ENCODE data around the gene PRDM16. TPM values are rescaled to one million over a fixed set of nuclear protein-coding genes. Genes with fewer than 3 reads are reported as not detected.
"Not testable (repeated sequence)": the region's sequence is repeated elsewhere in the genome, so short reads cannot be mapped to it uniquely, and the experiment has no call there.

Gene PRDM16
- total RNA-seq, 1 experiment from 2014 or later, result 0.97 TPM

GRCh38 chr1:3226191-3226590 lies 157.2 kb downstream of the PRDM16 start:
- no peak for DNase-seq (ENCODE audit: low spot score)

- DNase-seq (ENCODE audit: low spot score), result no peak
Observed at GRCh38 chr1:3226701-3227350, 157.8 kb downstream of the PRDM16 start.

DNA sequence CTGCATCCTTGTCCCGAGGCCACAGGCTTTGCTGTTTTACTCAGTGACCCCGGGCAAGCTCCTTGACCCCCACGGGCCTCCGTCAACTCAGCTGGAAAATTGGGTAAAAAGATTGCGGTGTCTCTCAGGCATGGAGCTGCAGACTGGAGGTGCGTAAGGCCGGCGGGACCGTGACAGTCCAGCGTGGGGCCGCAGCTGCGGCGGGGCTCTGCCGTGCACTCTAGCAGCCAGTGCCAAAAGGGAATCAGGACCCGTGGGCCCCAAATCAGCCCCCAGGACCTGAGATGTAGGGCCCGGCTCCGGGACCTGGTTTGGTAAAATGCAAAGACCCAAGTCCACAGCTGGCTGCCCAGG lies 158.3 kb downstream of the PRDM16 start:
- DNase-seq (ENCODE audit: low spot score), result no peak

- no peak for DNase-seq (ENCODE audit: low spot score)
Observed at GRCh38 chr1:3227893-3228292, 158.9 kb downstream of the PRDM16 start.

- DNase-seq (ENCODE audit: low spot score), result no peak
Observed at GRCh38 chr1:3229081-3229725, 160.2 kb downstream of the PRDM16 start.

GRCh38 chr1:3230553-3230952 lies 161.6 kb downstream of the PRDM16 start:
- DNase-seq (ENCODE audit: low spot score), result no peak

- no peak for DNase-seq (ENCODE audit: low spot score)
Observed at GRCh38 chr1:3231245-3231644, 162.2 kb downstream of the PRDM16 start.

GRCh38 chr1:3231826-3232225 lies 162.8 kb downstream of the PRDM16 start:
- DNase-seq (ENCODE audit: low spot score), result no peak

DNA sequence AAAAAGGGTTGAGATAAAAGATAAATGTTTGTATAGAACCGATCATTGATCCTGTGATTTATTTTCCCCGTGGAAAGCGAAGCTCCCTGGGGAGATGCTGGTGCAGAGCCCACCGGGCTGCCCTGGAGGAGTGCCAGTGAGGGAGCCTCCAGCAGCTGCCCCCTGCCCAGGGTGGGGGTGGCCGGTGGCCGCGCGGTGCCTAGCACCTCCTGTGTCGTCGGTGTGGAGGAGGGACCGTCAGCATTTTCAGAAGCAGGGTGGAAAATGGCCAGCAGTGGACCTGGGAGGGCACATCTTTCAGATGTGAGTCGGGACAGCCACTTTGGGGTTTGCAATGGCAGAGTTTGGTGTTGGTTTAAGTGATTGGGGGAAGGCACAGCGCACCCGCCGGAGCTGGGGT lies 164.0 kb downstream of the PRDM16 start:
- DNase-seq (ENCODE audit: low spot score), result no peak

DNA sequence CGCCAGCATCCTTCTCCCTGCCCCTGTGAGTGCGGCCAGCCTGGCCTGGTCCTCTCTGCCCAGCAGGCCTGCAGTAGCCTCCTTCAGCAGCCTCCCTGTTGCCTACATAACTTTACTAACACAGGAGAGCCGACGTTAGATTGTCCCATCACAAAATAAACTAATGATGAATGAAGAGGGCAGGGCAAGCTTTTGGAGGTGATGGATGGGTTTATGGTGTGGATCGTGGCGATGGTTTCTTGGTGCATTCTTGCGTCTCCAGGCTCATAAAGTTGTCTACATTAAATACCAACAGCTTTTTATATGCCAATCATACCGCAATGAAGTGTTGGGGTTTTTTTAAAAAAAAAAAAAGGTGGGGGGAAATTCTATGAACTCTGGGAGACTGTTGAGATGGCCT lies 164.5 kb downstream of the PRDM16 start:
- no peak for DNase-seq (ENCODE audit: low spot score)

DNA sequence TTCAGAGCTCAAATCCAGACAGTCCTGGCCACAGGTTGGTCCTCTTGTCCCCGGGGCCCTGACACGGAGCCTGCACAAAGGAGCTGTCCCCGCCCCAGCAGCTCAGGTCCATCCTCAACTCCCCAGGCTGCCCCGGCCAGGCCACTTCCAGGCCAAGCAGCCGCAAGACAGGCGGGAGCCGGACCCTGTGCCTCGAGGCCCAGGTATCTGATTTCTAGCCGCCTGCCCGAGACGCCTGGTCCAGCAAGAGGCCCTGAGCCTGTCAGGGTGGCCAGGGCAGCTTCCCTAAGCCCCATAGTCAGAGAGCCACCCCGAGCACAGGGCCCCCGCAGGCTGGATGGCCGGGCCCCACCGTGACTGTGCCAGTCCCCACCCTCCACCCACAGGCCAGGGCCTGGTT lies 165.3 kb downstream of the PRDM16 start:
- DNase-seq (ENCODE audit: low spot score), result no peak

DNA sequence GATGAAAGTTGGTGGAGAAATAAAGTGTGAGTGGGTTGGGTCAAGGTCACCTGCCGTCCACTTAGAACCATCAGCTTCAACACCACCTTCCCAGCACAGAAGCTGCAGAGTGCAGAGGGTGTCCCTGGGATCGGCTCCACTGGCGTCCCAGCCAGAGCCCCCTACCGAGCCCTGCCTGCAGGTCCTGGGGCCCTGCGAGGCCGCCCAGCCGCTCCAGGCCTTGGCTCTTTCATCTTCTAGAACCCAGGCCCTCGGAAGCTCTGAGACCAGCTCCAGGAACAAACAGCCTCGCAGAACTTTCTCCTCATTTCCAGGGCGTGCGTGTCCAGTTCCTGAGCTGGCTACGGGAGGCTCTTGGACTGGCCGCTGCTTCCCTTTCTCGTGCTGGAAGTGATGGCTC lies 166.0 kb downstream of the PRDM16 start:
- no peak for DNase-seq (ENCODE audit: low spot score)

GRCh38 chr1:3235496-3235895 lies 166.5 kb downstream of the PRDM16 start:
- no peak for DNase-seq (ENCODE audit: low spot score)

- no peak for DNase-seq (ENCODE audit: low spot score)
Observed at GRCh38 chr1:3236361-3236760, 167.4 kb downstream of the PRDM16 start.

DNA sequence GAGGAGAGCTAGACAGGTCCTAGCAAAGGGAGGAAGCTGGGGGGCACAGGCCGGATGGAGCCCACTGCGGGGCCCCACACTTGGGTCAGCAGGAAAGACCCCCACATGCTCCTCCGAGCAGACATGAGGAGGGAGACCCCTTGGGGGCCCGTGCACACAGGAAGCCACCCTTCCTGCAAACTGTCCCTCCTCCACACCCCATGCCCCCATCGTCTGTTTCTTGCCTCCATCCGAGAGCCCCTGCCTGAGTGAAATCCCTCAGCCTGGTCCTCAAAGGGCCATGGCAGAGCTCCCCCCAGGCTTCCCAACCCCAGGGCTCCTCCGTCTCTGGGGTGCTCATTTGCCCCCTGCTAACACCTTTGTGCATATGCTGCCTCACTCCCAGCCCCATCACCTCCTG lies 168.0 kb downstream of the PRDM16 start:
- DNase-seq (ENCODE audit: low spot score), result no peak

DNA sequence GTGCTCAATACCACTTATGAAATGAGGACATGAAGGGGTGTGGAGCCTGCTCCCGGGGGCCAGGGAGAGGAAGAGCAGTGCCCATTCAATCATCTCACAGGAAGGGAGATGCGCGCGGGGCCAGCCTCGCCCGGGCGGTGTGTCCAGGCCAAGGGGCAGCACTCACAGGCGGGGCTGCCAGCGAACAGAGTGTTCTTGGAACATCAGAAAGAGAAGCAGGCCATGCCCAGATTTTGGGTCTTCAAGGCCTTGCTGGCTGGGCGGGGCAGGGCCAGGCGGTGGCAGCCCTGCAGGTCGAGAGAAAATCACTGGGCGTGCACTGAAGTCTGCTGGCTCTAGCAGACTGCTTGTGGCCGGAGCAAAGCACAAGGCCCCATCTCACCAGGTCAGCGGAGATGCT lies 168.6 kb downstream of the PRDM16 start:
- DNase-seq (ENCODE audit: low spot score), result no peak

DNA sequence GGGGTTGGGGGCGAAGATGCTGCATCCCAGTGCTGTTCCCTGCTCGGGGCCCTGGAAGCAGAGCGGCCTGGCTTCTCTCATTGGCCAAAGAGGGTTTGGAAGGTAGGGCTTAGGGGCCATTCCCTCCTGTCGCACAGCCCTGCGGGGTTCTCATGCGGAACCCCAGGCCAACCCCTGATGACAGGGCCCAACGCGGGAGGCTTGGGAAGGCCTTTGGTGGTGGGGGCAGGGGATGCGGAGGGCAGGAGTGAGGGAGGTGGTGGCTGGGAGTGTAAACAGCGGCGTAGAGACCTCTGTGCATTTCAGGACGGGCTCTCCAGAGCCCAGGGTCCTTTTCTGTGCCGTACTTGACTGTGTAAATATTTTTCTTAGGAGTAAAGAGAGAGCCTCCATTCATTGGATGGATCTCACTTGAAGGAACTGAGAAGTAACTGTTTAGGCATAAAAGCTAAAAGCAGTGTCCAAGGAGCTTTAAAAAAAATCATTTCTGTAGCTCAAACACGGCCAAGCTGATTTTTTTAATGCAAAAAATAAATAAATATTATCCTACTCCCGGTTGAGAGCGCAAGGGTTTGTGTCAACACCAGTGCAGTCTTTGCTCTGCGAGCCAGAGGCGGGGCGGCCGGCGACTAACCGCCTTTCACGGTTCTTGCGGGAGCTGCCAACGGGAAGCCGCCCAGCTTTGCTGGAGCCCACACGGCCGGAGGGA lies 169.1 kb downstream of the PRDM16 start:
- no peak for DNase-seq (ENCODE audit: low spot score)

- DNase-seq (ENCODE audit: low spot score), result no peak
Observed at GRCh38 chr1:3238703-3239278, 169.8 kb downstream of the PRDM16 start.

DNA sequence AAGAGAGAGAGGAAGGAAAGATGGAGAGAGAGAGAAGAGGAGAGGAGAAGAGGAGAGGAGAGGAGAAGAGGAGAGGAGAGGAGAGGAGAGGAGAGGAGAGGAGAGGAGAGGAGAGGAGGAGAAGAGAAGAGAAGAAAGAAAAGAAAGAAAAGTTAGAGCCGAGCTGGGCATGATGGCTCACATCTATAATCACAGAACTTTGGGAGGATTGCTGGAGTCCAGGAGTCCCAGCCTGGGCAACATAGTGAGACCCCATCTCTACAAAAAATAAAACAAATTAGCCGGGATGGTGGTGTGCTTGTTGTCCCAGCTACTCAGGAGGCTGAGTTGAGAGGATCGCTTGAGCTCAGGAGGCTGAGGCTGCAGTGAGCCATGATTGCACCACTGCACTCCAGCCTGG lies 171.0 kb downstream of the PRDM16 start:
- DNase-seq (ENCODE audit: low spot score), result not testable (repeated sequence)

DNA sequence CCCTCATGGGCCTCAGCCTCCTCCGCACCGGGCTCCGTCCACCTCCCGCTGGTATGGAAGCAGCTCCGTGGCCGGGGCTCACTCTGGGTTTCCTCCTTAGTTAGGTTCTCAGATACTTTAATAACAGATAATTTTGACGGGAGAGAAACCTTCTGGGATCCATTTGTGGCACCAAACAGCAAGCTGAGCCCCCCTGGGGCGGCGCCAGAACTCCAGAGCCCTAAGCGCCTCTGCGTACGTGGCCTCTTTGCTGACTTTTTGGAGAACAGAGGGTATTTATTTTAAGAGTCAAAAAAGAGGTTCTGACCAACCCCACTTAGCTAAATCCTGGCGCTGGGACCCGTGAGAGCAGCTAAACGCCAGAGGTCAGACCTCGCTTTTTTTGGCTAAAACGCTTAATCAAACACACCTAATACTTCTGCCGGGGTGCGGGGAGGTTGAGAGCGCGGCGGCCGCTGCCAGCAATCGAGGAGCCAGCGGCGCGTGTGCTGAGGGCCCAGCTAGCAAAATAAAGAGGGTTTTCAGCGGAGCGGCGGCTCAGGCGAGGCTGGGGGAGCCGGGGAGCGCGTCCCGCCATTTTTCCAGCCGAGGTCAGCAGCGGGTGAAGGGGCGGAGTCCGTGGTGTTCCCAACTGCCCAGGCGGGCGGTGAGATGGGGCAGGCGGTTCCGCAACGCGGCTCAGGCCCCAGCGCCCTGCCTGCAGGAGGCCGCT lies 171.7 kb downstream of the PRDM16 start:
- no peak for DNase-seq (ENCODE audit: low spot score)

GRCh38 chr1:3241236-3241550 lies 172.2 kb downstream of the PRDM16 start:
- no peak for DNase-seq (ENCODE audit: low spot score)

DNA sequence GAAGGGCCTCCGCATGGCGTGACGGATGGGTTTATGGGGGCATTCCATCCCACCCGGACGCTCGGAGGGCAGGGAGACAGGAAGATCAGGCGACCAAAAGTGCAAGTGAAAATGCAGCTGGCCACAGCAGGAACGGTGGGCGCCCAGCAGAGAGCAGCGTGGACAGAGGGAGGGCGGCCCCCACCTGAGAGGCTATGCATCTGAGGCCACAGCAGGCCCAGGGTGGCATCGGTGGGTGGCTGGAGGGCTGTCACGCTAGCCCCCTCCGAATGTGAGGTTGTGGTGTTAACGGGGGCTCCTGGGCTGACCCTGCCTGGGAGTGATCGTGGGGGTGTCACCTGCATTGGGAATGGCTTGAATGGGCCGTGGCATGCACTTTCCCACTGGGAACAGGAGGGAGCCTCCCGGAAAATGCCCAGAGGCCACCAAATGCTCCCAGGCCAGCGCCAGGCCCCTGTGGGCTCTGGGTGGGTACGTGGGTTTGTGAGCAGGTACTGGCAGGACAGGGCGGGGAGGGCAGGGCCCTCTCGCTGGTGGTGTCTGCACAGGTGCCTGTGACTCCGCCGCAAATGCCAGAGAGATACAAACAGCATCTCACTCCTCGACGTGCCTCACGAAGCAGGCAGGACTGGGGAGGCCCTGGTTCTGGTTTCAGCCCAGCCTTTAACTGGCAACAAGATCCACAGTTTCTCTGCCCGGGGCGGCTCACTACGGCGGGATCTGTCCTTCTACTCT lies 172.8 kb downstream of the PRDM16 start:
- no peak for DNase-seq (ENCODE audit: low spot score)

Data from H4 (cell line).